GM12892 (cell line): ENCODE measurements around the gene KCNG2. TPM values are rescaled to one million over a fixed set of nuclear protein-coding genes. Genes with fewer than 3 reads are reported as not detected.
"Not testable (repeated sequence)": the region's sequence is repeated elsewhere in the genome, so short reads cannot be mapped to it uniquely, and the experiment has no call there.

ENCODE experiments used
- DNase-seq: peaks from one replicate; pipeline ENCODE4 v3.0.0; 2011; ENCODE audit not compliant: insufficient read length
- FAIRE-seq: peaks from 2 replicates; lab custom pipeline; 2011; peaks lifted over from hg19 to GRCh38; lab: Jason Lieb, UNC
- POLR2A ChIP-seq: IDR thresholded peaks from 2 replicates; pipeline ENCODE4 v1.6.1; 2011; ENCODE audit warnings: low read depth, low read length, control low read depth
- POLR2AphosphoS5 ChIP-seq: IDR thresholded peaks from 2 replicates; pipeline ENCODE4 v1.6.1; 2011; ENCODE audit warnings: low read depth, low read length, control low read depth
- TAF1 ChIP-seq: IDR thresholded peaks from 2 replicates; pipeline ENCODE4 v1.6.1; 2011; ENCODE audit warnings: low read depth, mild to moderate bottlenecking, control low read depth, low read length, borderline replicate concordance
- polyA plus RNA-seq: library from polyadenylated mRNA; unstranded; fragments of >200 nt; gene quantifications from one replicate; pipeline ENCODE4 v1.2.1, GENCODE V29; 2012; ENCODE audit warnings: missing spikeins, inconsistent platforms; ENCODE audit not compliant: missing spikeins

The KCNG2 gene, protein sequence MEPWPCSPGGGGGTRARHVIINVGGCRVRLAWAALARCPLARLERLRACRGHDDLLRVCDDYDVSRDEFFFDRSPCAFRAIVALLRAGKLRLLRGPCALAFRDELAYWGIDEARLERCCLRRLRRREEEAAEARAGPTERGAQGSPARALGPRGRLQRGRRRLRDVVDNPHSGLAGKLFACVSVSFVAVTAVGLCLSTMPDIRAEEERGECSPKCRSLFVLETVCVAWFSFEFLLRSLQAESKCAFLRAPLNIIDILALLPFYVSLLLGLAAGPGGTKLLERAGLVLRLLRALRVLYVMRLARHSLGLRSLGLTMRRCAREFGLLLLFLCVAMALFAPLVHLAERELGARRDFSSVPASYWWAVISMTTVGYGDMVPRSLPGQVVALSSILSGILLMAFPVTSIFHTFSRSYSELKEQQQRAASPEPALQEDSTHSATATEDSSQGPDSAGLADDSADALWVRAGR
- not detected for polyA plus RNA-seq

GRCh38 chr18:79797518-79798345, at the start of gene KCNG2:
Gene KCNG2, plus strand, starts transcription at chr18:79797938. Its CDS starts 65,730 bp downstream, at chr18:79863668.
- TF ChIP-seq POLR2A (no peak), TAF1 (no peak), POLR2AphosphoS5 (no peak)
- FAIRE-seq = no peak
- DNase-seq = peak; percentile 65

DNA sequence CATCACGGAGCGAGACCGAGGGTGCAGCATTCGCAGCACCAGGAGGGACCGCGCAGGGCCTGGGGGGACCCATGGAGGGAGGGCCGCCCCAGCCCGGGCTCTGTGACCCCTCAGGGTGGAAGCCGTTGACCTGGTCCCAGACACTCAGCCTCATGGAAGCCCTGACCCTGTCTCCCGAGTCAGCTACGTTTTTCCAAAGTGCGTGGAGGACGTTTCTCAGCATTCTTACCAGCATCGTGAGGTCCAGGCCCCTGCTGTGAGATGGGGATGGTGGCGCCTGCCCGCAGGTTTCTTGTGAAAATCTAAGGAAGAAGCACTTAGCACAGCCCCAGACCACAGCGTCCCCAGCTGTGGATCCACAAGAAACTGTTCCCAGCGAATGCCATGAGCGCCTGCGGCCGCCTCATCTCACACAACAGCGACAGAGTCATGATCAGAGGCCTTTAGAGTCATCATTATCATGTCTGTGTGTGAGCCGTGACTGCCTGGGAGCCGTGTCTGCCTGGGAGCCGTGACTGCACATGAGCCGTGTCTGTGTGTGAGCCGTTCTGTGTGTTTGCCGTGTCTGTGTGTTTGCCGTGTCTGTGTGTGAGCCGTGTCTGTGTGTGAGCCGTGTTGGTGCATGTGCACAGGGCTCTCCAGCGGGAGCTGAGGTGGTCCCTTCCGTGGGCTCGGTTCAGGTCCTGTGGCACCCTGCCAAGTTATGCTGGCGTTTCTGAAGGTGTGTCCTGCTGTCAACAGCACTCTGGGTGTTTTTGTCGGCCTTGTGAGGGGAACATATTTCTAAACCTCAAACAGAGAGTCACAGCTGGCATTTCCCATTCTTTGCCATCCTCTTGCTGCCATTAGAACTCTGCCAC, 49.2 kb upstream of the KCNG2 start:
- FAIRE-seq = no peak
- TF ChIP-seq POLR2A (no peak), POLR2AphosphoS5 (no peak), TAF1 (no peak)

GRCh38 chr18:79749251-79750191, 48.2 kb upstream of the KCNG2 start:
- DNase-seq = no peak
- FAIRE-seq = no peak
- TF ChIP-seq POLR2AphosphoS5 (no peak), POLR2A (no peak), TAF1 (no peak)

More for the DNA sequence above, 49.2 kb upstream of the KCNG2 start:
- DNase-seq = no peak

- TF ChIP-seq POLR2A = no peak
- no peak for TF ChIP-seq TAF1
- no peak for TF ChIP-seq POLR2AphosphoS5
- DNase-seq (no peak), FAIRE-seq (no peak)
Measured at GRCh38 chr18:79750980-79751571, 46.7 kb upstream of the KCNG2 start.

DNA sequence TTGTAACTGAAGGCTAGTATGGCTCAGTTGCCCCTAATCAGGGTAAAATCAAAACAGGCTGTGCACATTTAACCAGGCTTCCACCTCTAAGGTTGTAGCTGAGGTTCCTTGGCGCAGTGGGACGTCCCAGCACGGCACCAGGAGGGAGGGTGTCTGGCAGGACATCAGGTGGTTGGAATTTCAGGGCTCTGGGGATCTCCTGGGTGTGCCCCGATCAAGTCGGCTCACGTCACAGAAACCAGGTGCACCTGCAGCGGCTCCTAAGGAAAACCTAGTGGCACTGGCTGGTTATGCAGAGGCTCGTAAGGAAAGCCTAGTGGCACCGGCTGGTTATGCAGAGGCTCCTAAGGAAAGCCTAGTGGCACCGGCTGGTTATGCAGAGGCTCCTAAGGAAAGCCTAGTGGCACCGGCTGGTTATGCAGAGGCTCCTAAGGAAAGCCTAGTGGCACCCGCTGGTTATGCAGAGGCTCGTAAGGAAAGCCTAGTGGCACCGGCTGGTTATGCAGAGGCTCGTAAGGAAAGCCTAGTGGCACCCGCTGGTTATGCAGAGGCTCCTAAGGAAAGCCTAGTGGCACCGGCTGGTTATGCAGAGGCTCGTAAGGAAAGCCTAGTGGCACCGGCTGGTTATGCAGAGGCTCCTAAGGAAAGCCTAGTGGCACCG, 45.7 kb upstream of the KCNG2 start:
- not testable (repeated sequence) for FAIRE-seq, DNase-seq

DNA sequence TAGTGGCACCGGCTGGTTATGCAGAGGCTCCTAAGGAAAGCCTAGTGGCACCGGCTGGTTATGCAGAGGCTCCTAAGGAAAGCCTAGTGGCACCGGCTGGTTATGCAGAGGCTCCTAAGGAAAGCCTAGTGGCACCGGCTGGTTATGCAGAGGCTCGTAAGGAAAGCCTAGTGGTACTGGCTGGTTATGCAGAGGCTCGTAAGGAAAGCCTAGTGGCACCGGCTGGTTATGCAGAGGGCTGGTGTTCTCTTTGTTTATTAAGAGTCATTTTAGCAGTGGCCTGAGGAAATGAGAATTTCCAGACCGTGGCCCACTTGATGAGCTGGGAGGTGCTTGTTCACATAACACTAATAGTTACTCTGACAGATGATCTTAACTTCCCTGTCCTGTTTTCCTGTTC, 44.8 kb upstream of the KCNG2 start:
- DNase-seq, FAIRE-seq: not testable (repeated sequence)

DNA sequence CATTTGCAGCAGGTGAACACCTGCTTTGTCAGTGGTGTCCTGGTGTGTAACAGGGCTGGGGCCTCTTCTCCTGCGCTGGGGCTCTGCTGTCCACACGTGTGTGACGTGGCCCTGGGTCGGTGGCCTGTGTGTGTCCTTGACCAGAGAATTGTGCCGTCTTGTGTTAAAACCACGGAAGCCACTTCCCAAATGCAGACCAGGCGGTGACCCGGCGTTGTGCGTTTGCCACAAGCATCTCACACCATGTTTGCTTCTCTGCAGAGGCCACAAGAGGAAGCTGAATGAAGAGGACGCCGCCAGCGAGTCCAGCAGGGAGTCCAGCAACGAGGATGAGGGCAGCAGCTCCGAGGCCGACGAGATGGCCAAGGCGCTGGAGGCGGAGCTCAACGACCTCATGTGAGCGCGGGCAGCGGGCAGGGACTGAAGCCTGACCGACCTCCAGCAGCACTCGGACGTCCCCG, 44.3 kb upstream of the KCNG2 start:
- no peak for TF ChIP-seq POLR2A
- no peak for TF ChIP-seq TAF1
- TF ChIP-seq POLR2AphosphoS5 = no peak
- DNase-seq (no peak), FAIRE-seq (no peak)

DNA sequence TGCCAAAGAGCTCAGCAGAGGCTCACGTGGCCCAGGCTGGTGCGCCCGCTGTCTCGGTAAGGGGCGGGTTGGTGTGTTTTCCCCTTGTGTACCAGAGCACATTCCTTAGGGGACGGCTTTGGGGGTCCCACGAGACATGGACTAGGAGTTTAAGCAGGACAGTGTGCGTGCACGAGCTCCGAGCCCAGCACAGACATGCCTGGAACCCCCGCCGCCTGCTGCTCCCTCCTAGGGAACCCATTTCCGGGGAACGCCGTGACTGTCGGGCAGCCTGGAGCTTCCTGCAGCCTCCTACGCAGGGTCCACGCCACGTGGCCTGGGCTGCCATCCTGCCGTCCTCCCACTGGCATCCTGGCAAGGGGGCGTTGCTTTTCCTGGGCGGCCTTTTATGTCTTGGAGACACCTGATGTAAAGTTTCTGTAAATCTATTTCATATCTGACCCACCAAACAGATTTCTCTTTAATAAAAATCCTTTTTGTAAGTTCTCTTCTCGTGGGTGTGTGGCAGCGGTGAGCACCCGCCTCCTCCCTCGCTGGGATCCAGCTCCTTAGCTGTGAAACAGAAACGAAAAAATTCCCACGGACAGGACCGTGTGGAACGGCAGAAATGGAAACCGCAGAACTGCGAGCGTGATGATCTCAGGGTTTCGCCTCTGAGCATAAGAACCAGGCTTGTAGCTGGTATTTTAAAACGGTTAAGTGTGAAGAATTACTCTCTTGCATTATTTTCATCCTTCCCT, 43.5 kb upstream of the KCNG2 start:
- FAIRE-seq (no peak), DNase-seq (no peak)
- TF ChIP-seq POLR2AphosphoS5 (no peak), POLR2A (no peak), TAF1 (no peak)

GRCh38 chr18:79754831-79755351, 42.8 kb upstream of the KCNG2 start:
- DNase-seq (no peak), FAIRE-seq (no peak)
- no peak for TF ChIP-seq POLR2A
- TF ChIP-seq POLR2AphosphoS5 = no peak
- TF ChIP-seq TAF1 = no peak
